Hepatocyte (in vitro differentiated cells): ENCODE measurements around the gene DNM3. TPM values are rescaled to one million over a fixed set of nuclear protein-coding genes. Genes with fewer than 3 reads are reported as not detected.

ENCODE experiments used
- DNase-seq: peaks from one replicate; pipeline ENCODE4 v3.0.0-alpha.2; 2016; ENCODE audit warnings: low spot score
- H2AFZ ChIP-seq: fragments of 200-600 bp; sonication (generic); 2 replicates; pipeline ENCODE4 v1.6.0; 2016; ENCODE audit warnings: antibody characterized with exemption, mild to moderate bottlenecking
- H3K27ac ChIP-seq: fragments of 200-600 bp; sonication (generic); 2 replicates; pipeline ENCODE4 v1.5.1; 2016; ENCODE audit warnings: mild to moderate bottlenecking
- H3K27me3 ChIP-seq: fragments of 200-600 bp; sonication (generic); 2 replicates; pipeline ENCODE4 v1.6.1; 2016
- H3K36me3 ChIP-seq: fragments of 200-600 bp; sonication (generic); replicated peaks from 2 replicates; pipeline ENCODE4 v1.5.1; 2016; ENCODE audit warnings: low read depth; ENCODE audit not compliant: insufficient read depth
- H3K4me1 ChIP-seq: fragments of 200-600 bp; sonication (generic); 2 replicates; pipeline ENCODE4 v1.5.1; 2016; ENCODE audit warnings: mild to moderate bottlenecking, moderate library complexity; ENCODE audit not compliant: insufficient read depth
- H3K4me2 ChIP-seq: fragments of 200-600 bp; sonication (generic); 2 replicates; pipeline ENCODE4 v1.6.0; 2016
- H3K4me3 ChIP-seq: fragments of 200-600 bp; sonication (generic); 2 replicates; pipeline ENCODE4 v1.5.1; 2016; ENCODE audit warnings: mild to moderate bottlenecking
- H3K79me2 ChIP-seq: fragments of 200-600 bp; sonication (generic); 2 replicates; pipeline ENCODE4 v1.6.0; 2017; ENCODE audit warnings: mild to moderate bottlenecking
- H3K9me2 ChIP-seq: fragments of 200-600 bp; sonication (generic); replicated peaks from 2 replicates; pipeline ENCODE4 v1.6.0; 2017; ENCODE audit warnings: mild to moderate bottlenecking; ENCODE audit not compliant: insufficient read depth
- H3K9me3 ChIP-seq: fragments of 200-600 bp; sonication (generic); 2 replicates; pipeline ENCODE4 v1.5.1; 2016; ENCODE audit warnings: low read depth, mild to moderate bottlenecking
- H4K20me1 ChIP-seq: fragments of 200-600 bp; sonication (generic); 2 replicates; pipeline ENCODE4 v1.6.0; 2016; ENCODE audit warnings: mild to moderate bottlenecking; ENCODE audit not compliant: insufficient read depth, poor library complexity, severe bottlenecking
- EZH2 ChIP-seq: fragments of 200-600 bp; sonication (generic); IDR thresholded peaks from 2 replicates; pipeline ENCODE4 v1.6.1; 2016; ENCODE audit warnings: antibody characterized with exemption, mild to moderate bottlenecking, borderline replicate concordance
- EZH2phosphoT487 ChIP-seq: fragments of 200-600 bp; sonication (generic); IDR thresholded peaks from one replicate; pipeline ENCODE4 v1.6.1; 2018; ENCODE audit warnings: antibody characterized with exemption, mild to moderate bottlenecking, low read depth, moderate library complexity; ENCODE audit not compliant: unreplicated experiment, severe bottlenecking
- WGBS: methylation state at CpG from one replicate; pipeline ENCODE4 v1.1.6; 2016; ENCODE audit warnings: low lambda C conversion rate; ENCODE audit errors: missing lambda C conversion rate; 5-methylcytosine and 5-hydroxymethylcytosine counted together
- polyA plus RNA-seq: library from polyadenylated mRNA; unstranded; fragments of >200 nt; fragmentation: Nextera tagmentation; extraction: Ambion mirVana; gene quantifications from 2 replicates; pipeline ENCODE4 v1.2.1, GENCODE V29; 2016
- total RNA-seq: library from RNA; depleted of rRNA; stranded (reverse); fragments of >200 nt; gene quantifications from 2 replicates; pipeline ENCODE4 v1.2.3, GENCODE V29; 2014
- TF ChIP-seq, protein P1 (sequence below): fragments of 200-600 bp; sonication (generic); IDR thresholded peaks from 2 replicates; pipeline ENCODE4 v1.5.1; 2016; ENCODE audit warnings: antibody characterized with exemption, mild to moderate bottlenecking; ENCODE audit not compliant: poor library complexity

The DNM3 gene
- total and polyA plus RNA-seq, 2 experiments from 2014 or later: 1.5 TPM; not detected in 1

DNA sequence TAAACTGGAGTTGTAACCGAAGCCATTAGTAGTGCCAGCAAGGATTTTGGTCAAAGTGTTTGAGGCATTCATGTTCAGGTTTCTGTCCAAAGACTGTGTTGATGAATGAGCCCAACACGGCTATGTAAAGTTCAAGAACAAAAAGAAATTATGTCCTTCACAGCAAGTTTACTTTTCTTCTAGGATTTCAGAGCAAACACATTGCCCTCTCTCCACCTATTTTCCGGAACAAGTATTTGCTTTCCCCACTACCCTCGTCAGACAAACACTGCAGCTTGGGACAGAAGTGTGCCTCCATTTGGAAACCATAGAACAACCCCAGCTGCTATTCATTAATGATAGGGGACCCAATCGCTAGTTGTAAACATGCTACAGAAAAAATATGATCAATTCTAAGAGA, 427.8 kb downstream of the DNM3 start:
- TF ChIP-seq EZH2: no peak
- TF ChIP-seq EZH2phosphoT487: no peak
- TF ChIP-seq, protein P1, sequence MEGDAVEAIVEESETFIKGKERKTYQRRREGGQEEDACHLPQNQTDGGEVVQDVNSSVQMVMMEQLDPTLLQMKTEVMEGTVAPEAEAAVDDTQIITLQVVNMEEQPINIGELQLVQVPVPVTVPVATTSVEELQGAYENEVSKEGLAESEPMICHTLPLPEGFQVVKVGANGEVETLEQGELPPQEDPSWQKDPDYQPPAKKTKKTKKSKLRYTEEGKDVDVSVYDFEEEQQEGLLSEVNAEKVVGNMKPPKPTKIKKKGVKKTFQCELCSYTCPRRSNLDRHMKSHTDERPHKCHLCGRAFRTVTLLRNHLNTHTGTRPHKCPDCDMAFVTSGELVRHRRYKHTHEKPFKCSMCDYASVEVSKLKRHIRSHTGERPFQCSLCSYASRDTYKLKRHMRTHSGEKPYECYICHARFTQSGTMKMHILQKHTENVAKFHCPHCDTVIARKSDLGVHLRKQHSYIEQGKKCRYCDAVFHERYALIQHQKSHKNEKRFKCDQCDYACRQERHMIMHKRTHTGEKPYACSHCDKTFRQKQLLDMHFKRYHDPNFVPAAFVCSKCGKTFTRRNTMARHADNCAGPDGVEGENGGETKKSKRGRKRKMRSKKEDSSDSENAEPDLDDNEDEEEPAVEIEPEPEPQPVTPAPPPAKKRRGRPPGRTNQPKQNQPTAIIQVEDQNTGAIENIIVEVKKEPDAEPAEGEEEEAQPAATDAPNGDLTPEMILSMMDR: no peak
- H3K79me2 ChIP-seq: no peaks in the 10 kb centered on the region
- H3K4me3 ChIP-seq: no peak overlapping the region
- H4K20me1 ChIP-seq: no peaks in the 10 kb centered on the region
- H3K9me2 ChIP-seq: no peaks in the 10 kb centered on the region
- peak overlapping the region; percentile 32 for H2AFZ ChIP-seq
- no peaks in the 10 kb centered on the region for H3K9me3 ChIP-seq
- H3K27ac ChIP-seq: peak overlapping the region; percentile 65
- no peak for DNase-seq
- H3K27me3 ChIP-seq: no peaks in the 10 kb centered on the region
- 32% methylated on average over 5 of the region's 5 CpGs for WGBS
- H3K4me2 ChIP-seq: peak overlapping the region; percentile 52
- H3K4me1 ChIP-seq: peaks cover 38% of the 10 kb centered on the region
- H3K36me3 ChIP-seq: no peaks in the 10 kb centered on the region

GRCh38 chr1:172269644-172270043, 428.3 kb downstream of the DNM3 start:
- H3K27me3 ChIP-seq: no peaks in the 10 kb centered on the region
- no peaks in the 10 kb centered on the region for H4K20me1 ChIP-seq
- H3K9me3 ChIP-seq: no peaks in the 10 kb centered on the region
- H3K4me2 ChIP-seq: peak overlapping the region; percentile 52
- H3K9me2 ChIP-seq: no peaks in the 10 kb centered on the region
- H3K36me3 ChIP-seq: no peaks in the 10 kb centered on the region
- 47% methylated on average over 3 of the region's 3 CpGs for WGBS
- peaks cover 38% of the 10 kb centered on the region for H3K4me1 ChIP-seq
- H3K79me2 ChIP-seq: no peaks in the 10 kb centered on the region
- DNase-seq: peak; percentile 47
- peak overlapping the region; percentile 32 for H2AFZ ChIP-seq
- TF ChIP-seq EZH2: no peak
- no peak for TF ChIP-seq EZH2phosphoT487
- TF ChIP-seq, protein P1: no peak
- H3K4me3 ChIP-seq: no peak overlapping the region
- peak overlapping the region; percentile 65 for H3K27ac ChIP-seq

GRCh38 chr1:172270605-172271004, 429.3 kb downstream of the DNM3 start:
- Histone ChIP-seq H3K9me2 (no peaks in the 10 kb centered on the region), H3K4me2 (peak overlapping the region; percentile 52), H3K4me1 (peaks cover 34% of the 10 kb centered on the region), H3K79me2 (no peaks in the 10 kb centered on the region), H3K4me3 (no peak overlapping the region), H3K36me3 (no peaks in the 10 kb centered on the region), H4K20me1 (no peaks in the 10 kb centered on the region), H2AFZ (peak overlapping the region; percentile 24), H3K27ac (peak overlapping the region; percentile 65), H3K27me3 (no peaks in the 10 kb centered on the region), H3K9me3 (no peaks in the 10 kb centered on the region)
- WGBS: 48% methylated on average over 3 of the region's 3 CpGs
- no peak for DNase-seq
- TF ChIP-seq EZH2 (no peak), EZH2phosphoT487 (no peak)
- TF ChIP-seq, protein P1: no peak

DNA sequence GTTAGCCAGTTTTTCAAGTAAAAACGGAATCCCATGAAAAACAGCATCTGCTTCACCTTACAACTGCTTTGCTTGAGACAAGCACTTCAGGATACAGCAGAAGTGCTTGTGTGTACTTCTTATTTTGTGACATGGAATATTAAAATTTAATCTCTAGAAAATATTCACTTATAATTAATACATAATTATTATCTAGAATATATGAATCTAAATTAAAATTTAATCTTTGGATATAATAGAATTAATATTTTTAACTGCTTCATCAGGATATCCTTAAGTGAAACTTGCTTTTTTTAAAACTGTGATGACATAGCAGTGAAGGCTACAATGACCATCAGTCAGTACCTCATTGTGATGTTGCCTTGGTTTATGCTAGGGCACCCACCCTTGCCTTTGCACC, 430.8 kb downstream of the DNM3 start:
- Histone ChIP-seq H2AFZ (no peak overlapping the region), H3K27me3 (no peaks in the 10 kb centered on the region), H4K20me1 (no peaks in the 10 kb centered on the region), H3K9me3 (no peaks in the 10 kb centered on the region), H3K36me3 (no peaks in the 10 kb centered on the region), H3K79me2 (no peaks in the 10 kb centered on the region), H3K4me1 (peaks cover 34% of the 10 kb centered on the region), H3K4me2 (no peak overlapping the region), H3K27ac (no peak overlapping the region), H3K4me3 (no peak overlapping the region), H3K9me2 (no peaks in the 10 kb centered on the region)
- no peak for DNase-seq
- 0% methylated on average over 1 of the region's 1 CpG for WGBS
- TF ChIP-seq EZH2 (no peak), EZH2phosphoT487 (no peak)
- TF ChIP-seq, protein P1: no peak
